22Rv1 (cell line): ENCODE data around the gene SYNC.
A peak's percentile ranks its signal among the peaks of the same experiment; 100 is the strongest.

Source experiments
- H3K27ac ChIP-seq: fragments of 450-650 bp; 2 replicates; pipeline ENCODE4 v1.5.1; 2017
- ZFX ChIP-seq: fragments of 450-650 bp; IDR thresholded peaks from 2 replicates; pipeline ENCODE4 v1.6.1; 2017; ENCODE audit warnings: antibody characterized with exemption, borderline replicate concordance
- TF ChIP-seq, protein P1 (sequence below): fragments of 450-650 bp; IDR thresholded peaks from 2 replicates; pipeline ENCODE4 v1.5.1; 2017; ENCODE audit warnings: mild to moderate bottlenecking

SYNC gene

DNA sequence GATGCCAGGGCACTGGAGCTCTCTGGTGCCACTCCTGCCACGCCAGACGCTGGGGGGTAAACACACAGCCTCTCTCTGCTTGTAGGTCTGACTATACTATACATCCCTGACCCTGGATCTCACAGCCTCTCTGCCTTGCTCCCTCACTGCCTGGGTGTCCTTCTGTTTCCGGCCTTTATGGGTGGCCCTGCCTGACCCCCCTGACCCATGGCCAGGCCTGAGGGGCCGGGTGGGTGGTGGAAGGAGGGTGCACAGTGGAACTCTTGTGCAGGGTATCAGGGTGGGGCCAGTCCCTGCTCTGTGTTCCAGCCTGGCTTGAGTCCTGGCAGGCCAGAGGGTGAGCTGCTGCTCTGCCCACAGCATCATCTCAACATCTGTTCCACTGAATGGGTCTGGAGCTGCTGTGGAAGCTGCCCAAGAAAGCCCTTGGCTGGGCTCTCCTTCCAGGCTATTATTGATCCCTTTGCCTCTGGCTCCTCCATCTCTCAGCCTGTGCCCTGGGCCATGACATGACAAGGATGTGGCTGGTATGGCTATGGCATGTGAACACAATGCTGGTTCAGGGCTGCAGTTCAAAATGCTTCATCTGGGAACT, 17.2 kb upstream of the SYNC start:
- H3K27ac ChIP-seq, result no peak overlapping the region
- TF ChIP-seq ZFX, result no peak
- TF ChIP-seq, protein P1, sequence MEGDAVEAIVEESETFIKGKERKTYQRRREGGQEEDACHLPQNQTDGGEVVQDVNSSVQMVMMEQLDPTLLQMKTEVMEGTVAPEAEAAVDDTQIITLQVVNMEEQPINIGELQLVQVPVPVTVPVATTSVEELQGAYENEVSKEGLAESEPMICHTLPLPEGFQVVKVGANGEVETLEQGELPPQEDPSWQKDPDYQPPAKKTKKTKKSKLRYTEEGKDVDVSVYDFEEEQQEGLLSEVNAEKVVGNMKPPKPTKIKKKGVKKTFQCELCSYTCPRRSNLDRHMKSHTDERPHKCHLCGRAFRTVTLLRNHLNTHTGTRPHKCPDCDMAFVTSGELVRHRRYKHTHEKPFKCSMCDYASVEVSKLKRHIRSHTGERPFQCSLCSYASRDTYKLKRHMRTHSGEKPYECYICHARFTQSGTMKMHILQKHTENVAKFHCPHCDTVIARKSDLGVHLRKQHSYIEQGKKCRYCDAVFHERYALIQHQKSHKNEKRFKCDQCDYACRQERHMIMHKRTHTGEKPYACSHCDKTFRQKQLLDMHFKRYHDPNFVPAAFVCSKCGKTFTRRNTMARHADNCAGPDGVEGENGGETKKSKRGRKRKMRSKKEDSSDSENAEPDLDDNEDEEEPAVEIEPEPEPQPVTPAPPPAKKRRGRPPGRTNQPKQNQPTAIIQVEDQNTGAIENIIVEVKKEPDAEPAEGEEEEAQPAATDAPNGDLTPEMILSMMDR, result no peak

DNA sequence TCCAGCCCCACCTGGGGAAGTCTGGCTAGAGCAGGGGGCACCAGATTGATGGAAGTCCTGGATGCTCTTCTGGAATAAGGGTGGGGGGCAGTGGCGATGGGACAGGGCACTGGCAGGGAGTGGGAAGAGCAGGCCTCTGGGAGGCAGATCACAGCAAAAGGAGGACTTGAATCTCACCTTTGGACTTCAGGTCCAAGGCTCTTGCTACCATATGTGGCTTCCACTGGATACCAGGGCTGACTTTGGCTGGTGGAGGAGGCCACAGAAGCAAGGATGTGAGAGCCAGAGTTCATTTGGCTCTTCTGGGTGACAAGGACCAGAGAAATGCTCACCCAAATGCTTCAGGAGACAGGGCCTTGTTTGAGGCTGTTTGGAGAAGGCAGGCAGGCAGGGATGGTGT, 16.0 kb upstream of the SYNC start:
- TF ChIP-seq, protein P1, result no peak
- no peak for TF ChIP-seq ZFX
- no peak overlapping the region for H3K27ac ChIP-seq

DNA sequence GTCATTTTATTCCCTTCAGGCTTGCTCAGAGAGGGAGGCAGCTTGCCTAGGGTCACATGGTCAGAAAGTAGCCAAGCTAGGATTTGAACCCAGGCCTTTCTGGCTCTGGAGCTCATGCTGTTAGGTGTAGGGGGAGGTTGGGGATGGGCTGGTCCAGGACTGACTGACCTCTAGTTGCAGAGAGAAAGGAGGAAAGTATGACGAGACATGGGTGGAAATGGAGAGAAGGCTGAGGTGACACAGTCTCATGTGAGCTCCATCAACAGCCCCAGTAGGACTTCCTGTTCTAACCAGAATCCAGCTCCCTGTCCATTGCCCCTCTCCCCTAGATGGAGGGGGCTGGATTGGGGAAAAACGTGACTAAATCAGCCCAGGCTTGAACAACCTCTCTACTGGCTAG, 15.5 kb upstream of the SYNC start:
- TF ChIP-seq ZFX, result no peak
- TF ChIP-seq, protein P1, result no peak
- no peak overlapping the region for H3K27ac ChIP-seq

DNA sequence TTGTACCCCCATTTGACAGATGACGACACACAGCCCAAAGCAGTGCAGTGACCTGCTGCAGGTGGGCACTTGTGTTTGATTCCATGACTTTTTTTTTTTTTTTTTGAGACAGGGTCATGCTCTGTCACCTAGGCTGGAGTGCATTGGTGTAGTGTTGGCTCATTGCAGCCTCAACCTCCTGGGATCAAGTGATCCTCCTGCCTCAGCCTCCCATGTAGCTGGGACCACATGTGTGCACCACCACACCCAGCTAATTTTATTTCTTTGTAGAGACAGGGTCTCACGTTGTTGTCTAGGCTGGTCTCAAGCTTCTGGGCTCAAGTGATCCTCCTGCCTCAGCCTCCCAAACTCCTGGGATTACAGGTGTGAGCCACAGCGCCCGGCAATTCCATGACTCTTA, 14.9 kb upstream of the SYNC start:
- TF ChIP-seq ZFX, result no peak
- TF ChIP-seq, protein P1, result no peak

DNA sequence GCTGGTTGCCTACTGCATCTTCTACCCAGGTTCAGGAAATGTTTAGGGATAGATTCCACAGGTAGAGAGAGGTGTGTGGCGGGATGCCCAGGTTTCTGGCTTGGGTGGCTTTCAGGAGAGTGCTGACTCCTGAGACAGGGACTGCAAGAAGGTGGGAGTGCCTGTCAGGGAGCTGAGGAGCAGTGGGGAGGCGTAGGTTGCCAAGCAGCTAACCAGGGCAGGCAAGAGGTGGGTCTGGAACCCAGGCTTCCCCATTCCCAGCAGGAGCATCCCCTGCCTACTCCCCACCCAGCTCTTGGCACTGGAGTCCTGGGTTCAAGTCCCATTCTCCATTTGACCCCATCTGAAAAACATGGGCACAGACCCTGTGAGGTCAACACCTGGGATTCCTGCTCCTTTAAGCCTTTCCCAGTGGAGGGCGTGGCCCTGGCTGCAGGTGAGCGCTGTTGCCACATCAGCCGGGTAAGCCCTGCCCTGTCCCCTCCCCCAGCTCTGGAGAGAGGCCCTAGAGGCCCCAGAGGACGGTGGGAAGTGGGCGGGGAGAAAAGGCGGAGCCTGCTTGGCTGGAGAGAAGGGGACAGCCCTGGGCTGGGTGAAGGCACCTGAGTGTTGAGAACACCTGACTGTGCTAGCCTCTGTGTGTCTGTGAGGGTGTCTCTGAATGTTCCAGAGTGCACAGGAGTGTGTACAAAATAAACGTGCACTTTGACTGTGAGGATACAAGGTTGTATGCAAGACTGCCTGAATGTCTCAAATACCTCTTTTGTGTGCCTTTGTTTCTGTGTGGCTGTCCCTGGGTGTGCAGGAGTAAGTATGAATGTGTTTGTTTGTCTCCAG, 14.0 kb upstream of the SYNC start:
- peak overlapping the region; percentile 57 for H3K27ac ChIP-seq
- no peak for TF ChIP-seq ZFX
- TF ChIP-seq, protein P1, result no peak

More for the DNA sequence above, 14.9 kb upstream of the SYNC start:
- peak overlapping the region; percentile 57 for H3K27ac ChIP-seq

DNA sequence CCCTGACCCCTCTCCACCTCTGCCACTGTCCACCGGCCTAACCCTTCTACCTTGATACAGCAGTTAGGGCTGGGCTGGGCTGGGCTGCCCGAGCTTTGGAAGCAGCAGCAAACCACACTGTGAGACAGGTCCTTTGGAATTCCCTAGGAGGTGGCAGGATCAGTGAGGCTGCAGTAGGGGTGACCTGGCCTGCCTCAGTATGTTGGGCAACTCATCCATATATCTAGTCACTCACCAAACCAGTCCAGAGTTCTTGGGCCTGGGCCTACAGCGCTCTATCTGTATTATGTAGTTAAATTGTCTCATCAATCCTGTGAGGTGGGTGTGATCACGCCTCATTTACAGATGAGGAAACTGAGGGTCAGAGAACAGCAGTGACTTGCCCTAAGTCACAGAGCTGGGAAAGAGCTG, 13.3 kb upstream of the SYNC start:
- no peak for TF ChIP-seq ZFX
- TF ChIP-seq, protein P1, result no peak
- H3K27ac ChIP-seq, result peak overlapping the region; percentile 57

DNA sequence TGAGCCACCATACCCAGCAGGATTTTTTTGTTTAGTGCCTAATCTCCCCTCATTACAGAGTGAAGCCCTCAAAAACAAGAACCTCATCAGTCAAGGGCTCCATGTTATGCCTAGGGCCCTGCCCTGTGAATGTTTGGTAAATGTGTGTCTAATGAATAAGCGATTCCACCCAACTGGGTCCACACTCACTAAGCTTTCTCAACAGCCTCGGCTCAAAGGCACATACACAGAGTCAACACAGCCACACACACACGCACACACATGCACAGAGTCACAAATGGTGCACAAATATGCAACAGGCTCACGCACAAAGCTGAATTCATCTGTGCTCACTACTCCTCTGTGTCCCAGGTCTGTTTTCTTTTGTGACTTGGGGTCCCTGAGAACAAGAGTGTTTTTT, 11.7 kb upstream of the SYNC start:
- no peak for TF ChIP-seq ZFX
- TF ChIP-seq, protein P1, result no peak
- no peak overlapping the region for H3K27ac ChIP-seq
